GM15510 (cell line): ENCODE measurements around the gene SYN1.

Source experiments
- POLR2A ChIP-seq: IDR thresholded peaks from 3 replicates; pipeline ENCODE4 v1.6.1; 2011; ENCODE audit warnings: borderline replicate concordance; ENCODE audit not compliant: insufficient read length; ENCODE audit errors: extremely low read depth

SYN1 gene

DNA sequence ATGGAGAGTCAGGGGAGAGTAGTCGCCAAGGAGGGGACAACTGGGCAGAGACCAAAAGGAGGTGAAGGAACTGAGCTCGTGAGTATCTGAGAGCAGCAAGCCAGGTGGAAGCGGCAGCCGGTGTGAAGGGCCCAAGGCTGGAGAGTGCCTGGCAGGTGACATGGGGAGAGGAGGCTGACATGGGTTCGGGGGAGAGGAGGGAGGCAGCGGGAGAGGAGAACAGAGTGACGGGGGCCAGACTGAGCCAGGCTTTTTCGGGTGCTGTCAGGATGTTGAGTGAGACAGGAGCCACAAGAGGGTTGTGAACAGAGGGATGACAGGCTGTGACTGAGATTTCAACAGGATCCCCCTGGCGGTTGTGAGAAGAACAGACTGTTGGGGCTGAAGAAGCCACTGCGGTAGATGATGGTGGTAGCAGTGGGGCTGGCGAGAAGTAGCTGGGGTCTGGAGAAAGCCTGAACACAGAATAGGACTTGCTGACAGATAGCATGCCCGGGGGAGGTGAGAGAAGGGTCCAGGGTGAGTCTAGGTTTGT, 25.0 kb upstream of the SYN1 start:
- no peak for TF ChIP-seq POLR2A

DNA sequence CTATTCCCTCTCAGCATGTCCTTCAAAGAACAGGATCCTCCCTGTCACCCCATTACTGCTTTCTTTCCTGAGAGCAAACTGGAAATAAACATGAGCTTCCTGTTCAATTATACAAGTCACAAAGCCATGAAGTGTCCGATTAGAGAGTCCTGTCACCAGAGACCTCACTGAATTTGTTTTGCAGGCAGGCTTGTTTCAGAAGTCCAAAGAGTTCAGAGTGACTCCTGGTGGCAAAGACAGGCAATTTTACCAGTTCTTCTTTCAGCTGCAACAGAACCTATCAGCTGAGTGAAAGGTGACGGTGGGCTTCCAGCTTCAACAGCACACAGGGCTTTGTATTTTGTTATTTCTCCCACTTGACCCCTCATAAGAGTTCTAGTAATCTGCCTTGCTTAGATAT, 24.3 kb upstream of the SYN1 start:
- no peak for TF ChIP-seq POLR2A

DNA sequence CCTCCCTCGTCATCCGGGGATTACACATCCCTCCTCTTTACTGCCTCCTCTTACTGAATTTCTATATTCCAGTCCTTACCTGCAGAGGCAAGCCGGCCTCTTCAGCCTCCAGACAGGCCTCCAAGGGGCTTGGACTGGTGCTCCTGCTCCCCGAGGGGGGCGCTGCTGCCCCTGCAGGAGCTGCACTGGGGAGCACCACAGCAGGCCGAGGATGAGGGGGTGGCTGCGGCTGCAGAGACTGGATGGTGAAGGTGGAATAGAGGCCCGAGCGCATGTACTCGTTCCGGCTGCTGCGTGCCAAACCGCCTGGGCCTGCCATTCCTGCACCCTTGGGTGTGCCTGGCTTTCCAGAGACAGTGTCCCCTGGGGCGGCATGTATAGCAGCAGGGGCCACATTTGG, 19.2 kb upstream of the SYN1 start:
- no peak for TF ChIP-seq POLR2A

DNA sequence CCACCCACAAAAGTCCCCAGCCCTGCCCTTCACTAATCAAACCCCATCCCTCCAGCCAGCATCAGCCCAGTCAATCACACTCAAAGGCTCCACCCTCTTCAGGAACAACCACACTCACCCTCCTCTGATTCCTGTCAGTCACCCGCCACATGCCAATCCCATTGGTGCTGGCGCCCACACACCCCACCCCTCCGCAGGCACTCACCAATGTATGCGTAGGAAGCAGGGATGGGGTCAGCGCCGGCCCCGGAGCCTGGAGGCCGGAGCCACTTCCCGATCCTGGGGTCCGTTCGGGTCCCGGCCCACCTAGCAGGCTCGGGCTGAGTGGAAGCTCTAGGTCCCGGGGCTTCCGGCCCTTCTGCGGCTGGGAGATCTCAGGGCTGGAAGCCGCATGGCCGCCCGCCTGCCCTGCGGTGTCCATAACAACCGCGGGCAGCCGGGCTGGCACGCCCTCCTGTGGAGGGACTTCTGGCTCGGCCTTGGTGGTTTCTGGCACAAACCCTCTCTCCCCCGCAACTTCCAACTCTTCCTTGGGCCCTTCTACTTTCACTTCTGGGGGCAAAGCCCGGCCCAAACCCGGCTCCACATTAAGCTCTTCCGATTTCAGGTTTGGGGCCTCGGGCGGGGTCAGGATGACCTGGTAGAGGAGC, 18.0 kb upstream of the SYN1 start:
- no peak for TF ChIP-seq POLR2A

DNA sequence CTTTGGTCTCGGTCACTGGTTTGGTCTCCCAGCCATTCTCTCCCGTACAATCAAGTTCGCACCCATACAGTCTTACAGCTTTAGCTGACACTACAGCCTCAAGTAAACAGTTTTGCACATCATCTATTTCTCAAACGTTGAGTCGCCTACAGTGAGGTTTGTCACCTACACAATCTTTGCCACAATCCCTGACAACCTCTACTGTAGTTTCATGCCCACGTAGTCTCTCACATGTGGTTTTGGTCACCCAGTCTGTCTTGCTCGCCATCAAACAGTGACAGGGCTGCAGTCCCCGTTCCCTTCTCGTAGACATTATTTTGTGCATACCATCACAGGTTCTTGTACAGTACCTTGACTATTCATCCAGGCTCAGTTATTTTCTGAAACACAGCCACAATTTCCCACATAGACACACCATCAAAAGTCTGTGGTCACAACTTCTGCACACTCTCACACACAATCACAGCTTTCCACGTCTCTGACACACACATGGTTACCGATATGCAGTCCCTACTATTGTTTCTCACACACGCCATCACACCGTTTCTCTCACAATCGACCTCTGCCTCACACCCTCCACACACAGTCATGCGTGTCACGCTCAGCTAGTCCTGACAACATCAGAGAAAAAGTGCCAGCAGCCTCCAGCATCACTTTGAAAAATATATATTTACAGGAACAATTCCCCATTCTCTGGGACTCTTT, 15.4 kb upstream of the SYN1 start:
- TF ChIP-seq POLR2A: no peak

DNA sequence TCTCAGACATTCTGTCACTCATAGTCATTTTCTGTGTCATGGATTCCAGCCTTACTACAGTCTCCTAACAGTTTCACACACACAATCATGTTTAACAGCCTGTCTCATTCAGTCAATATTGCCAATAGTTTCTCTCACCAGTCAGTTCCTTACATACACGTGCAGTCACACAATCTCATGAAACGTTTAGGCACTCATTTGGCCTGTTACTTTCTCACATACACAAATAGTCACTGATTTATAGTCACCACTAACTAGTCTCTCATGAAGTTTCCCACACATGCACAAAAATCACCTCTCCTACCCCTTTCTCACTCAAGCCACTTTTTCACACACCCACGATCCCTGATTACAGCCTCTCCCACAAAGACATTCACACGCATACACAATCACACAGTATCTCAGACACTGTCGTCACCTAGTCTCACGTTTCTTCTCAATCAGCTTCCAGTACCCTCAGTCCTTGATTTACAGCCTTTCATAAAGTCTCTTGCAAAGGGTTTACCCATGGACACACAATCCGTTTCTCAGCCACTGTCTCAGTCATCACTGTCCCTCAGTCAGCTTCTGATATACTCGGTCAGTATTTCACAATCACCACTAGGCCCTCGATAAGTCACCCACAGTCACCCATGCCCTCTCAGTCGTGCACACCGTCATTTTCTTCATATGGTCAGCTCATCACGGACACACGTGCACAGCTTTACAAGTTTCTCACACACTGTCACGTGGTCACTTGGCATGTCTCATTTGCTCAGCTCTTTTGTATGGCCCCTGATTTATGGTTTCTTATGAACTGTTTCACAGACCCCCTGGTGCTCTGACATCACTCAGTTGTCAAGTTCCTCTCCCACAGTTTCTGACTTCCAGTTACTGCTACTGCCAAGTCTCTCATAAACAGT, 14.3 kb upstream of the SYN1 start:
- TF ChIP-seq POLR2A: no peak

DNA sequence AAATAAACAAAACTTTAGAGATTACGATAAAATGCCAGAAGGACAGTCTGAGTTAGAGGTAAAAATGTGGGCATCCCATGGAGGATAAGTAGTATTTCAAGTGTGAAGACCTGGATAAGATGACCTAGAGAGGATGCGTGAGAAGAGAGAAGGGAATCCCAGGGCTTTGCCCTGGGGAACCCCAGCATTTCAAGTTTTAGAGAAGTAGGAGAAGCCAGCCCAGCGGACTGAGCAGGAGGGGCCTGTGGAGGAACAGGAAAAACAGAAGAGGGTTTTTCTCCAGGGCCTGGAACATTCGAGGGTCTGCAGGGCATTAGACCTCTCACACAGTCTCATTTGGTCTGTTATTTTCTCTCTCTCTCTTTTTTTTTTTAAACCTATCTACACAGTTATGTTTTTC, 13.0 kb upstream of the SYN1 start:
- no peak for TF ChIP-seq POLR2A

DNA sequence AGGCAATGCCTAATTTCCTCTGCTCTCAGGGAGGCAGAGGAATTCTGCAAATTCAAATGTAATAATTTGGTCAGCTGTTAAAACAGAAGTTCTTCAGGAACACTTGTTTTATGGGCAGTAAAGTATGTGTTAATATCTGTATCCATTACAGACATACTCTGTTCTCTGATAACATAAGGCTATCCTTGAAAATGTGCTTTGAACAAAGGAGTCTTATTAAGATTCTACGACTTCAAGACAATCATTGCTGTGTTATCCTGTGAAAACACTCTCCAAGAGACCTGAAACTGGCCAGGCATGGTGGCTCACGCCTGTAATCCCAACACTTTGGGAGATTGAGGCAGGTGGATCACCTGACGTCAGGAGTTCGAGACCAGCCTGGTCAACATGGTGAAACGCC, 12.0 kb upstream of the SYN1 start:
- no peak for TF ChIP-seq POLR2A

DNA sequence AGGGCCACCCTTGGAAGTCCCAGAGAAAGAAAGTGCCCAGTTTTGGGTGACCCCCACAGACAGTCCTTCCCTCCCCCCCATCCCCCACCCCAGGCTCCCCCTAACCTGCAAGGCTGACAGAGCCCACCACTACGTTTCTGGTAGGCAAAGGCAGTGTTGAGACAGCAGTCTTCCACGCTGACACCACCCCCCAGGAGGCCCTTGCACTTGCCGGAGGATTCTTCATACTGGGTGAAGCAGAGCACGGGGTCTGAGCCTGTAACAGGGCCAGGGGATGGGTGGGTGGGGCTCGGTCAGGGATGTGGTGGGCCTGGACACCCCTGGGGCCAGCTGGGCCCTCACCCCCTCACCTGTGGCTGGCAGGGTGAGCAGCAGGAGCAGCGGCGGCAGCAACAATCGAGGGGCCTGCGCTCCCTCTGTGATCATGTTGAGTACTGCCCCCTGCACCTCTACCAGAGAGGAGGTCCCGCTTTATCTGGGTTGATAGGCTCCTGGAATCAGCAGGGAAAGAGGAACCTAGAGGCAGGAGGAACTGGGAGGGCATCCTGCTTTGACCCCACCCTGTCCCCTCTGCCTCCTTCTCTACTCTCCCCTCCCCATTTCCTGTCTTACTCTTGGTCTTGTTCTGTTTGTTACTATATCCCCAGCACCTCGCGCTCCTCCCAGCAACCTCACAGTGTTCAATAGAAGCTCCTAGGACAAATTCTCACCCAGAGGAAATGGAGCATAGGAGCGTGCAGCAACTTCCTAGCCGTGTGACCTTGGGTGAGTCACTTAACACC, 10.0 kb upstream of the SYN1 start, which contains the start of gene CFP:
Gene CFP (minus strand): TSS at position 512 of the 782 bp plus-strand sequence. CDS start 86 bp downstream, at position 426.
- no peak for TF ChIP-seq POLR2A

DNA sequence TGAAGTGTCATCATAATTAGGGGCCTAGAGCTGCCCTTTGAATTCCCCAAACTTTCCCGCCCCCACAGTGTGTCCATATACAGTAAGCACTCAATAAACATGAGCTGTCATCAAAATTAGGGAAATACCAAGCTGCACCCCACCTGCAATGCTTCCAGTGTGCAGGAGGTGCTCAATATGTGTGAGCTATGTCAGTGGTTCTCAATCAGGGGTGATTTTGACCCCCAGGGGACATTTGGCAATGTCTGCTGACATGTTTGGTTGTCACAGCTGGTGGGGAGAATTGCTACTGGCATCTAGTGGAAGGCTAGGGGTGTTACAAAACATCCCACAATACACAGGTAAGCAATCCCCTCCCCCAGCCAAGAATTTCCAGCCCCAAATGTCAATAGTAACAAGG, 9.3 kb upstream of the SYN1 start:
- TF ChIP-seq POLR2A: no peak

DNA sequence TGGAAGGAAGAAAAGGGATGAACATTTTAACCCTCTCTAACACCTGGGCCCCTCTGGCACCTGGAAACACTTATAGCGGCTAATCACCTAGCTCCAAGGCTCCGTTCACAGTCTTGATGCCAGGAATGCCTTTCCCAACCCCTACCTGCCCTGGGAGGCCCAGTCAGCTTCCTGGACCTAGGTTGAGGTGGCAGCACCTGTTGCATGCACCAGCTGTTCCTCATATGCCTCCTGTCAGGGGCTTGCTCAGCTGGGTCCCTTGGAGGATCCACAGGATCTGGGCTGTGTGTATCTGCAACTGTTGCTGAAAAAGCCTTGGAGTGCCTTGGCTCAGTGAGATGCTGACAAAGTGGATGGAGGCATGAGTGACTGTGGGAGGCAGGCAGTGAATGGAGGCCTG, 5.7 kb upstream of the SYN1 start:
- TF ChIP-seq POLR2A: no peak

DNA sequence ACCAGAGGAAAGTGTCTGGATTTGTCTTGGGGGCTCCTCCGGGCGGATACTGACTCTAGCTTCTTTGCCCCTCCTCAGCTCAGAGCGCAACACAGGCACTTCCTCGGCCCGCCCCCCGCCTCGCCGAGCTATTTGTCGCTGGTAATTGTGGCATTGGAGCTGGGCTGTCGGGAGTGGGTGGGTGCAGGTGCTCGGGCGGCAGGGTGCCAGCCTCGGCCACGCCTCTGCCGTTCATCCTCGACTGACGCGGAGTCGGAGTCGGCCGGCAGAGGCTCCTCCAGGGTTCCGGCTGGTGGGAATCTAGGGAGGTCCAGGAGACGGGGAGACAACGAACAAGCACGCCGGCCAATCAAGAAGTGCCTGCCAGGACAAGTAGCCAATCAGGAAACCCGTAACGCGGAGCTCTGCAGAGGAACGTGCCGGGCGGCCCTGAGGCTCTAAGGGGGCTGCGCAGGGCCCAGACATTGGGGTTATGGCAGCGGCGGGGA, 3.9 kb upstream of the SYN1 start:
- no peak for TF ChIP-seq POLR2A

DNA sequence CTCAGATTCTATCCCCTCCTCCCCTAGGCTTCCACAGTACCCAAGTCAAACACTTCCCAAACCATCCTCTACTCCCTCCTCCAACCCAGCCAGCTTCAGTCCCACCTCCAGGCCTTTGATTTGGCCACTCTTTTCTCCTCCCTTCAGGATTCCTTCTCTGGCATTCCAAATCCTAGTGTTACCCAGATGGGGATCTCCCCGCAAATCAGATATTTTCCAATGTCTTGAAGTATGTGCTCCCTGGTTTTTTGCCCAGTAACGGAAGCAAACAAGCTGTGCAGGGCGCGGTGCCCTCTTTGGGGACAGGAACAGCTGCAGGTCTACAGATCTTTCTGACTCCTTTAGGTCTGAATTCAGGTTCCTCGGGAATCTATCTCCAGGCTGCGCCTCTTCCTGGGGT, 2.2 kb upstream of the SYN1 start:
- TF ChIP-seq POLR2A: no peak

DNA sequence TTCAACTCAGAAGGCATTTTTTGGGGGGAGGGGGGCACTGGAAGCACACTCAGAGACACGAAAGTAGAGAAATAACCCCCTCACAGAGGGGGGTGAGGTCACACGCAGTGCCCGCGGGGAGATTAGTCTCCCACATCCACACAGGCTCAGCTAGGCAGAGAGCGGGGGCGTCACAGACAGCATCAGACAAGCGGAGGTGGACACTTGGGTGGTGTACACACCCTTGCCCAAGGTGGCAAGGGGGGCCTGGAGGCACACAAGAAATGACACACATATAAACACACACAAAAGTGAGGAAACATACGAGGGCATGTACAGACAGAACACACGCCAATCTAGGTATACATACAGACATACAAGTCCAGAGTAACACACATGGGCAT, 637 bp upstream of the SYN1 start:
- TF ChIP-seq POLR2A: no peak

DNA sequence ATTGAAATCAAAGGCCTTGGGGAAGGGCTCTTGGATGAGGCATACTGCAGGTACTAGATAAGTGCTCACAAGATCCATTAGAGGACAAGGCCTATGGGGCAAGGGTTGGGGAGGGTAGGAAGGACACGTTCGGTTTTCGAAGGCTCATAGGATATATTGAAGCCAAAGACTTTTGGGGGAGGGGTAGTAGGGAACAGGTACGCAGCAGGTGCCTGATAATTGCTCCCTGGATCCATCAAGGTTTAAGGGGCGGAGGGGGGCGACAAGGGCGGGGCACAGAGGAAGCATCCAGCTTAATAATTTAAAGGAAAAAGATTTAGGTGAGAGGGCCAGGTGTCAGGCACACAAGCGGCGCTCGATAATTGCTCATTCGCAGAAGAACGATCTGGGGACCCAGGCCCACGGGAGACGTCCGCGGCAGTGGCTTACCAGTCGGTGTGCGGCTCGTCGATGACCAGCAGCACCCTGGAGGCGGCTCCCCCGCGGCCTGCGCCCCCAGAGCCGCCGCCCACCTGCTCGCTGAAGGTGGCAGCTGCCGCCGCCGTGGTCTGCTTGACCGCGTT, 653 bp downstream of the SYN1 start:
- no peak for TF ChIP-seq POLR2A

DNA sequence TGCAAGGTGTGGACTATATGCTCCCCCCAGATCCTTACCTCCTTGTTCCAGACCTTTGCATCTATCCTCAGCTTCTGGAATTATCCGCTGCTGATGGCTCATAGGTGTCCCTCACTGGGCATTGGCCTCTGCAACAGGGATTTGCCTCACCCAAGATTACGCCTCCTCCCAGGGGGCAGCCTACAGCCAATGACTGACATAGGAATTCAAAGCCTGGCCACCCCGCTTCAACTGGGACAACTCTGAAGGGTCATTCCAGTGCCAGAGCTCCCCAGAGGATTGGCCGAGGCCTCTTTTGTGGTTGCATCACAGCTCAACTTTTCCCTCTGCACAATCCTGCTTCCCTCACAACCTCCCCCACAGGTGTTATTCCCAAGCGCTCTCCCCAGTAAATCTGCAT, 5.0 kb downstream of the SYN1 start:
- TF ChIP-seq POLR2A: no peak
